ENCODE results near the gene SEMA4D.

SEMA4D gene

GRCh38 chr9:89421595-89421994 is 76.3 kb downstream of the SEMA4D start:
- ATAC-seq (ENCODE audit: insufficient read depth, low read depth) (no peak), DNase-seq (no peak)
- Histone ChIP-seq H3K4me3 (ENCODE audit: low read depth in 1 of 2, low read length in 2 of 2) (no peak overlapping the region), H3K4me2 (ENCODE audit: insufficient read depth, low read length) (no peak overlapping the region), H3K36me3 (ENCODE audit: insufficient read depth, low read length) (peaks cover 58% of the 10 kb centered on the region), H3K9ac (ENCODE audit: low read depth, low read length) (no peak overlapping the region), H2AFZ (ENCODE audit: low read depth, low read length) (no peak overlapping the region), H3K79me2 (ENCODE audit: insufficient read depth, low read length) (peaks cover 100% of the 10 kb centered on the region), H3K27me3 (ENCODE audit: insufficient read depth, low read length, poor library complexity) (no peaks in the 10 kb centered on the region), H4K20me1 (ENCODE audit: insufficient read depth, low read length) (peaks cover 83% of the 10 kb centered on the region), H3K9me3 (ENCODE audit: insufficient read depth, low read length, severe bottlenecking) (no peaks in the 10 kb centered on the region), H3K27ac (ENCODE audit: low read length) (no peak overlapping the region), H3K4me1 (ENCODE audit: insufficient read depth, low read length) (0 out of 2 replicates have a peak, but pooled peaks cover 4% of the 10 kb centered on the region)
- no peak for TF ChIP-seq EZH2 (IDR thresholded peaks at IDR 0.05; ENCODE audit: borderline replicate concordance, low read depth, low read length, severe bottlenecking)
- TF ChIP-seq, protein P1, sequence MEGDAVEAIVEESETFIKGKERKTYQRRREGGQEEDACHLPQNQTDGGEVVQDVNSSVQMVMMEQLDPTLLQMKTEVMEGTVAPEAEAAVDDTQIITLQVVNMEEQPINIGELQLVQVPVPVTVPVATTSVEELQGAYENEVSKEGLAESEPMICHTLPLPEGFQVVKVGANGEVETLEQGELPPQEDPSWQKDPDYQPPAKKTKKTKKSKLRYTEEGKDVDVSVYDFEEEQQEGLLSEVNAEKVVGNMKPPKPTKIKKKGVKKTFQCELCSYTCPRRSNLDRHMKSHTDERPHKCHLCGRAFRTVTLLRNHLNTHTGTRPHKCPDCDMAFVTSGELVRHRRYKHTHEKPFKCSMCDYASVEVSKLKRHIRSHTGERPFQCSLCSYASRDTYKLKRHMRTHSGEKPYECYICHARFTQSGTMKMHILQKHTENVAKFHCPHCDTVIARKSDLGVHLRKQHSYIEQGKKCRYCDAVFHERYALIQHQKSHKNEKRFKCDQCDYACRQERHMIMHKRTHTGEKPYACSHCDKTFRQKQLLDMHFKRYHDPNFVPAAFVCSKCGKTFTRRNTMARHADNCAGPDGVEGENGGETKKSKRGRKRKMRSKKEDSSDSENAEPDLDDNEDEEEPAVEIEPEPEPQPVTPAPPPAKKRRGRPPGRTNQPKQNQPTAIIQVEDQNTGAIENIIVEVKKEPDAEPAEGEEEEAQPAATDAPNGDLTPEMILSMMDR (IDR thresholded peaks at IDR 0.05; ENCODE audit: borderline replicate concordance, extremely low read depth, low read length, poor library complexity, severe bottlenecking): no peak

DNA sequence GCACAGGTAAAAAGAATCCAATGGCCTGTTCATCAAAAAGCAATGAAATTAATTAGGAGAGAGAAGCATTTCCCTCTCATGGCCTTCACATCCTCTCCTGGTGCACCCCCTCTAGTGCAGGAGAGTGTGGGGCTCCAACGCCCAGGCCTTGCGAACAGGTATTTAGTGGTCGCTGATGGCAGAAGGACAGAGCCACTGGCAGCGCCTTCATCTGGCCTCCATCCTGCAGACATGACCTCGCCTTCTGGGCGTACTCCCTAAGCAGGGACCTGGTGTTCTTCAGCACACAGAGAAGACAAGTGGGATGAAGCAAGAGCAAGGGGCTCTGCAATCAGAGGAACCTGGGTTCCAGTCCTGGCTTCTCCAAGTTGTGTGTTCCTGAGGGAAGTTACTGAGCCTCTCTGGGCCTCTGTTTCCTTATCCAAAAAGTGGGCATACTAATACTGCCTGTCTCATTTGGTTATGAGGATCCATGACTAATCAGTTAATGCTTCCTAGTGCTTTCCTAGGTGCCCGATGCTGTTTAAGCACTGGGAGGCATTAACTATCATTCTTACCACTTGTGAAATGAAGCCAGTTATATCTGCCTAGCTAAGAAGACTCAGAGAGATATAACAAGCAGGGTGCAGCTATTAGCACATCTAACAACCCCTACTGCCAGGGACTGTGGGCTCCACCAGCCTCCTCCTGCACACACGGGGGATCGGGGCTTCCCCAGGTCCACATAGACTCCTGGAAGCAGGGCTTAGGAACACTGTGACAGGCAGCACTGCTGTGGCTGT is 77.3 kb downstream of the SEMA4D start:
- Histone ChIP-seq H3K27me3 (ENCODE audit: insufficient read depth, low read length, poor library complexity) (no peaks in the 10 kb centered on the region), H4K20me1 (ENCODE audit: insufficient read depth, low read length) (peaks cover 80% of the 10 kb centered on the region), H2AFZ (ENCODE audit: low read depth, low read length) (no peak overlapping the region), H3K9me3 (ENCODE audit: insufficient read depth, low read length, severe bottlenecking) (no peaks in the 10 kb centered on the region), H3K4me3 (ENCODE audit: low read depth in 1 of 2, low read length in 2 of 2) (no peak overlapping the region), H3K4me2 (ENCODE audit: insufficient read depth, low read length) (no peak overlapping the region), H3K9ac (ENCODE audit: low read depth, low read length) (no peak overlapping the region), H3K79me2 (ENCODE audit: insufficient read depth, low read length) (peaks cover 100% of the 10 kb centered on the region), H3K27ac (ENCODE audit: low read length) (no peak overlapping the region; the same call in 1 of the 2 replicates), H3K4me1 (ENCODE audit: insufficient read depth, low read length) (no peaks in the 10 kb centered on the region), H3K36me3 (ENCODE audit: insufficient read depth, low read length) (peaks cover 63% of the 10 kb centered on the region)
- TF ChIP-seq, protein P1 (IDR thresholded peaks at IDR 0.05; ENCODE audit: borderline replicate concordance, extremely low read depth, low read length, poor library complexity, severe bottlenecking): no peak
- ATAC-seq (ENCODE audit: insufficient read depth, low read depth) (no peak), DNase-seq (no peak)

DNA sequence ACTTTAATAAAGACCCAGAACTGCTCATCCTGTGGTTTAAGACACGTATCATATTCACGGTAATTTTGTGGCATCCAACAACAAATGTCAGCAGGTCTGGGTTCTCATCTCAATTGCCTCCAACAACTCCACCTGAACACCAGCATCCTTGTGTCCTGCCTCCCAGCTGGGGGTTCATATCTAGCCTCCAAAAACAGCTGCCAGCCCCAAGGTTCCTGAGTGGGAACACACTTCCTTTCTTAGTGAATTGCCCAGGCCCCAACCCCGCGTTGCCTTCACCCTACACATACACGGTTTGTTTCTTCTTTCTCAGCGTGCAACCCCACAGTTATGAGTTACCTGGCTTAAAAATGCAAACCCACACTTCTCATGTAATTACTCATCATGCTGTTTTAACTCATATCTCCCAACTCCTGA is 77.9 kb downstream of the SEMA4D start:
- no peak overlapping the region for H3K4me3 ChIP-seq (ENCODE audit: low read depth in 1 of 2, low read length in 2 of 2)
- no peaks in the 10 kb centered on the region for H3K27me3 ChIP-seq (ENCODE audit: insufficient read depth, low read length, poor library complexity)
- no peak for ATAC-seq (ENCODE audit: insufficient read depth, low read depth)
- no peaks in the 10 kb centered on the region for H3K9me3 ChIP-seq (ENCODE audit: insufficient read depth, low read length, severe bottlenecking)
- H3K79me2 ChIP-seq (ENCODE audit: insufficient read depth, low read length): peaks cover 100% of the 10 kb centered on the region
- H3K36me3 ChIP-seq (ENCODE audit: insufficient read depth, low read length): peaks cover 66% of the 10 kb centered on the region
- H3K9ac ChIP-seq (ENCODE audit: low read depth, low read length): no peak overlapping the region
- no peak for DNase-seq
- H3K4me2 ChIP-seq (ENCODE audit: insufficient read depth, low read length): no peak overlapping the region
- TF ChIP-seq EZH2 (IDR thresholded peaks at IDR 0.05; ENCODE audit: borderline replicate concordance, low read depth, low read length, severe bottlenecking): no peak
- no peak overlapping the region for H2AFZ ChIP-seq (ENCODE audit: low read depth, low read length)
- peaks cover 80% of the 10 kb centered on the region for H4K20me1 ChIP-seq (ENCODE audit: insufficient read depth, low read length)
- H3K27ac ChIP-seq (ENCODE audit: low read length): no peak overlapping the region
- no peaks in the 10 kb centered on the region; the same call in 1 of the 2 replicates for H3K4me1 ChIP-seq (ENCODE audit: insufficient read depth, low read length)

DNA sequence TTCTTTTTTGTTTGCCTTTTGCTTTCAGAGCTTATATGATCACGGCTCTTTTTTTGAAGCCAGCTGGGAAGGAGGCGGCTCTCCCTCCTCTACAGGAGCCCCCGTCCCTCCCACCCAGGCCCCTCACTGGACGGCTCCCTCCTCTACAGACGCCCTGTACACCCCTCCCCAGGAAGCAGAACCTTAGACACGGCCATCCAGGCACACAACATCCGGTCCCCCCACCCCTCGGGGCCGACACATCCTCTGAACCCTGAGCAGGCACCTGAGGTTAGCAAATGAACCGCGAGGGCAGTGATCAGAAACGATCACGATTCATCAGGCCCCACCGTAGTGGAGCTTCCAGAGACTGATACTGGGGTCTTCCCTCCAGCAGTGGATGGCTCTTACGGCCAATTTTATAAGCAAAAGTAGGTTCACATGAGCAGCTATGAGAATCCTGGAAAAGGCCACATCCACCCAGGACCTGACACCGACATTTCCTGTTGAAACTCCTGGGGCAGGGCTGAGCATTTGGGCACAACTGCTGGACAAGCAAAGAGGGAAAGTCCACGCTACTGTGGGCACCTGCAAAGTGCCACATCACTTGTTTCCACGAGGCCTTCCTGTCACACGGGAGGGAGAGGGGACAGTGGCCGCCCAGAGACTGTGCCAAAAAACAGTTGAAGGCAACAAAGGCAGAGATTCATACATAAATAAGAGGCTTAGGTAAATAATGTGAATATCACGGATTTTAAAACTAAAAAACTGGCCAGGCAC is 78.9 kb downstream of the SEMA4D start:
- Histone ChIP-seq H3K9ac (ENCODE audit: low read depth, low read length) (no peak overlapping the region), H3K27me3 (ENCODE audit: insufficient read depth, low read length, poor library complexity) (no peaks in the 10 kb centered on the region), H3K9me3 (ENCODE audit: insufficient read depth, low read length, severe bottlenecking) (no peaks in the 10 kb centered on the region), H2AFZ (ENCODE audit: low read depth, low read length) (no peak overlapping the region), H4K20me1 (ENCODE audit: insufficient read depth, low read length) (peaks cover 81% of the 10 kb centered on the region), H3K27ac (ENCODE audit: low read length) (peak overlapping the region; percentile 44; the same call in 1 of the 2 replicates), H3K4me1 (ENCODE audit: insufficient read depth, low read length) (peaks cover 9% of the 10 kb centered on the region), H3K36me3 (ENCODE audit: insufficient read depth, low read length) (peaks cover 73% of the 10 kb centered on the region), H3K4me3 (ENCODE audit: low read depth in 1 of 2, low read length in 2 of 2) (no peak overlapping the region), H3K4me2 (ENCODE audit: insufficient read depth, low read length) (no peak overlapping the region), H3K79me2 (ENCODE audit: insufficient read depth, low read length) (peaks cover 100% of the 10 kb centered on the region)
- peak; percentile 88 for ATAC-seq (ENCODE audit: insufficient read depth, low read depth)
- TF ChIP-seq, protein P1 (IDR thresholded peaks at IDR 0.05; ENCODE audit: borderline replicate concordance, extremely low read depth, low read length, poor library complexity, severe bottlenecking): no peak
- TF ChIP-seq EZH2 (IDR thresholded peaks at IDR 0.05; ENCODE audit: borderline replicate concordance, low read depth, low read length, severe bottlenecking): no peak
- peak; percentile 76 for DNase-seq
